ENCODE results near the gene ZNF891.

Gene ZNF891

GRCh38 chr12:133081159-133081780, 48.8 kb downstream of the ZNF891 start:
- no CpG with 5 or more reads among the region's 17 CpGs for WGBS, 2 donors (ENCODE audit: extremely low coverage in 2 of 2, insufficient read length in 2 of 2, insufficient replicate concordance in 1 of 2)
- Histone ChIP-seq H2BK15ac (ENCODE audit: low read length) (no peak overlapping the region), H3K9me3 (replicated peaks in 1 of 2; ENCODE audit: control insufficient read depth in 2 of 2, insufficient read depth in 1 of 2, low read depth in 1 of 2, low read length in 2 of 2) (peaks cover 36 to 74% of the 10 kb centered on the region in 2 donors)

GRCh38 chr12:133080368-133081158, 49.5 kb downstream of the ZNF891 start, which contains the start of gene ZNF140:
Gene ZNF140, plus strand, starts transcription at chr12:133080923. Its CDS starts 398 bp downstream, at chr12:133081321.
- Histone ChIP-seq H3K27ac (replicated peaks; ENCODE audit: low read length) (peak within 1 kb of the TSS; percentile 95), H3K4me2 (ENCODE audit: insufficient read depth, low read length, poor library complexity, severe bottlenecking) (peak within 1 kb of the TSS; percentile 53), H3K4me1 (ENCODE audit: control insufficient read depth in 2 of 2, insufficient read depth in 1 of 2, low read depth in 1 of 2, low read length in 2 of 2) (peaks cover 2 to 3% of the 10 kb centered on the region in 2 donors), H3K9me3 (replicated peaks in 1 of 2; ENCODE audit: control insufficient read depth in 2 of 2, insufficient read depth in 1 of 2, low read depth in 1 of 2, low read length in 2 of 2) (peaks cover 33 to 72% of the 10 kb centered on the region in 2 donors), H4K91ac (ENCODE audit: low read depth, low read length, poor library complexity) (no peak within 1 kb of the TSS), H2BK15ac (ENCODE audit: low read length) (no peak within 1 kb of the TSS), H2BK5ac (ENCODE audit: low read length) (peak within 1 kb of the TSS; percentile 56), H3K9ac (ENCODE audit: low read depth, low read length, poor library complexity) (peak within 1 kb of the TSS; percentile 95), H3K23ac (ENCODE audit: low read depth, low read length, poor library complexity) (peak within 1 kb of the TSS; percentile 70), H3K14ac (ENCODE audit: low read length) (peak within 1 kb of the TSS; percentile 47), H3K18ac (ENCODE audit: low read length) (peak within 1 kb of the TSS; percentile 93), H3K79me1 (ENCODE audit: low read depth, low read length) (no peaks in the 10 kb centered on the region), H2BK120ac (ENCODE audit: low read depth, low read length) (no peak within 1 kb of the TSS), H3K36me3 (replicated peaks in 1 of 2; ENCODE audit: control insufficient read depth in 2 of 2, insufficient read depth in 2 of 2, low read length in 2 of 2) (peaks cover 16 to 43% of the 10 kb centered on the region in 2 donors), H3K4ac (ENCODE audit: low read length) (no peak within 1 kb of the TSS), H2AFZ (ENCODE audit: low read length) (peak within 1 kb of the TSS; percentile 89), H2BK12ac (ENCODE audit: low read length) (no peak within 1 kb of the TSS), H2AK5ac (ENCODE audit: low read depth, low read length) (no peak within 1 kb of the TSS), H4K8ac (ENCODE audit: low read depth, low read length) (no peak within 1 kb of the TSS), H3K4me3 (ENCODE audit: low read length in 2 of 2) (peak within 1 kb of the TSS; percentile 85 to 92), H3K27me3 (ENCODE audit: control insufficient read depth in 3 of 3, insufficient read depth in 3 of 3, low read depth in 1 of 3, low read length in 3 of 3) (no peaks in the 10 kb centered on the region)
- DNase-seq (ENCODE audit: low spot score), result peak; percentile 99
- WGBS, 2 donors (ENCODE audit: extremely low coverage in 2 of 2, insufficient read length in 2 of 2, insufficient replicate concordance in 1 of 2), result no CpG with 5 or more reads among the region's 69 CpGs

More at GRCh38 chr12:133081159-133081780, 48.8 kb downstream of the ZNF891 start:
- Histone ChIP-seq H2BK120ac (ENCODE audit: low read depth, low read length) (no peak overlapping the region), H3K4me2 (ENCODE audit: insufficient read depth, low read length, poor library complexity, severe bottlenecking) (peak overlapping the region; percentile 53), H3K27me3 (ENCODE audit: control insufficient read depth in 3 of 3, insufficient read depth in 3 of 3, low read depth in 1 of 3, low read length in 3 of 3) (no peaks in the 10 kb centered on the region), H3K23ac (ENCODE audit: low read depth, low read length, poor library complexity) (peak overlapping the region; percentile 70), H2AK5ac (ENCODE audit: low read depth, low read length) (no peak overlapping the region), H2BK5ac (ENCODE audit: low read length) (no peak overlapping the region), H3K4ac (ENCODE audit: low read length) (no peak overlapping the region), H3K36me3 (replicated peaks in 1 of 2; ENCODE audit: control insufficient read depth in 2 of 2, insufficient read depth in 2 of 2, low read length in 2 of 2) (peaks cover 22 to 50% of the 10 kb centered on the region in 2 donors), H3K4me1 (ENCODE audit: control insufficient read depth in 2 of 2, insufficient read depth in 1 of 2, low read depth in 1 of 2, low read length in 2 of 2) (peaks cover 2 to 3% of the 10 kb centered on the region in 2 donors), H3K79me1 (ENCODE audit: low read depth, low read length) (no peaks in the 10 kb centered on the region), H3K27ac (replicated peaks; ENCODE audit: low read length) (peak overlapping the region; percentile 83), H3K18ac (ENCODE audit: low read length) (peak overlapping the region; percentile 93), H3K9ac (ENCODE audit: low read depth, low read length, poor library complexity) (peak overlapping the region; percentile 95), H3K14ac (ENCODE audit: low read length) (peak overlapping the region; percentile 47), H4K8ac (ENCODE audit: low read depth, low read length) (no peak overlapping the region), H4K91ac (ENCODE audit: low read depth, low read length, poor library complexity) (no peak overlapping the region), H3K4me3 (ENCODE audit: low read length in 2 of 2) (peak overlapping the region; percentile 85 to 92), H2AFZ (ENCODE audit: low read length) (peak overlapping the region; percentile 89), H2BK12ac (ENCODE audit: low read length) (no peak overlapping the region)
- DNase-seq (ENCODE audit: low spot score), result no peak

GRCh38 chr12:133080026-133080367, 50.1 kb downstream of the ZNF891 start:
- Histone ChIP-seq H3K23ac (ENCODE audit: low read depth, low read length, poor library complexity) (peak overlapping the region; percentile 37), H3K9me3 (replicated peaks in 1 of 2; ENCODE audit: control insufficient read depth in 2 of 2, insufficient read depth in 1 of 2, low read depth in 1 of 2, low read length in 2 of 2) (peaks cover 32 to 66% of the 10 kb centered on the region in 2 donors), H3K18ac (ENCODE audit: low read length) (peak overlapping the region; percentile 92), H3K4me2 (ENCODE audit: insufficient read depth, low read length, poor library complexity, severe bottlenecking) (peak overlapping the region; percentile 50), H2AK5ac (ENCODE audit: low read depth, low read length) (no peak overlapping the region), H3K4me3 (ENCODE audit: low read length in 2 of 2) (peak overlapping the region; percentile 80 to 85), H2BK5ac (ENCODE audit: low read length) (peak overlapping the region; percentile 56), H3K4me1 (ENCODE audit: control insufficient read depth in 2 of 2, insufficient read depth in 1 of 2, low read depth in 1 of 2, low read length in 2 of 2) (peaks cover 2 to 3% of the 10 kb centered on the region in 2 donors), H2AFZ (ENCODE audit: low read length) (peak overlapping the region; percentile 89), H3K36me3 (replicated peaks in 1 of 2; ENCODE audit: control insufficient read depth in 2 of 2, insufficient read depth in 2 of 2, low read length in 2 of 2) (peaks cover 14 to 37% of the 10 kb centered on the region in 2 donors), H3K27me3 (ENCODE audit: control insufficient read depth in 3 of 3, insufficient read depth in 3 of 3, low read depth in 1 of 3, low read length in 3 of 3) (no peaks in the 10 kb centered on the region), H2BK15ac (ENCODE audit: low read length) (no peak overlapping the region), H3K79me1 (ENCODE audit: low read depth, low read length) (no peaks in the 10 kb centered on the region), H3K9ac (ENCODE audit: low read depth, low read length, poor library complexity) (peak overlapping the region; percentile 56), H3K14ac (ENCODE audit: low read length) (no peak overlapping the region), H2BK120ac (ENCODE audit: low read depth, low read length) (no peak overlapping the region), H4K8ac (ENCODE audit: low read depth, low read length) (no peak overlapping the region), H3K4ac (ENCODE audit: low read length) (no peak overlapping the region), H3K27ac (replicated peaks; ENCODE audit: low read length) (peak overlapping the region; percentile 95), H2BK12ac (ENCODE audit: low read length) (no peak overlapping the region), H4K91ac (ENCODE audit: low read depth, low read length, poor library complexity) (no peak overlapping the region)
- no CpG with 5 or more reads among the region's 22 CpGs for WGBS, 2 donors (ENCODE audit: extremely low coverage in 2 of 2, insufficient read length in 2 of 2, insufficient replicate concordance in 1 of 2)
- no peak for DNase-seq (ENCODE audit: low spot score)

- H2BK15ac ChIP-seq (ENCODE audit: low read length), result no peak overlapping the region
- peaks cover 10 to 47% of the 10 kb centered on the region in 2 donors for H3K9me3 ChIP-seq (replicated peaks in 1 of 2; ENCODE audit: control insufficient read depth in 2 of 2, insufficient read depth in 1 of 2, low read depth in 1 of 2, low read length in 2 of 2)
- H2AFZ ChIP-seq (ENCODE audit: low read length), result no peak overlapping the region
- H3K4me3 ChIP-seq (ENCODE audit: low read length in 2 of 2), result no peak overlapping the region
- H3K9ac ChIP-seq (ENCODE audit: low read depth, low read length, poor library complexity), result no peak overlapping the region
- H4K91ac ChIP-seq (ENCODE audit: low read depth, low read length, poor library complexity), result no peak overlapping the region
- WGBS, 2 donors (ENCODE audit: extremely low coverage in 2 of 2, insufficient read length in 2 of 2, insufficient replicate concordance in 1 of 2), result no CpG with 5 or more reads among the region's 2 CpGs
- no peak overlapping the region for H2BK12ac ChIP-seq (ENCODE audit: low read length)
- H3K4me2 ChIP-seq (ENCODE audit: insufficient read depth, low read length, poor library complexity, severe bottlenecking), result no peak overlapping the region
- H2BK5ac ChIP-seq (ENCODE audit: low read length), result no peak overlapping the region
- no peaks in the 10 kb centered on the region for H3K36me3 ChIP-seq (replicated peaks in 1 of 2; ENCODE audit: control insufficient read depth in 2 of 2, insufficient read depth in 2 of 2, low read length in 2 of 2)
- DNase-seq (ENCODE audit: low spot score), result no peak
- H3K4me1 ChIP-seq (ENCODE audit: control insufficient read depth in 2 of 2, insufficient read depth in 1 of 2, low read depth in 1 of 2, low read length in 2 of 2), result no peaks in the 10 kb centered on the region
- H3K14ac ChIP-seq (ENCODE audit: low read length), result no peak overlapping the region
- no peak overlapping the region for H3K4ac ChIP-seq (ENCODE audit: low read length)
- no peak overlapping the region for H3K27ac ChIP-seq (replicated peaks; ENCODE audit: low read length)
- no peak overlapping the region for H2AK5ac ChIP-seq (ENCODE audit: low read depth, low read length)
- H3K27me3 ChIP-seq (ENCODE audit: control insufficient read depth in 3 of 3, insufficient read depth in 3 of 3, low read depth in 1 of 3, low read length in 3 of 3), result no peaks in the 10 kb centered on the region
- H3K18ac ChIP-seq (ENCODE audit: low read length), result no peak overlapping the region
- H2BK120ac ChIP-seq (ENCODE audit: low read depth, low read length), result no peak overlapping the region
- no peak overlapping the region for H3K23ac ChIP-seq (ENCODE audit: low read depth, low read length, poor library complexity)
- no peak overlapping the region for H4K8ac ChIP-seq (ENCODE audit: low read depth, low read length)
- no peaks in the 10 kb centered on the region for H3K79me1 ChIP-seq (ENCODE audit: low read depth, low read length)
Measured at GRCh38 chr12:133073836-133074235, 56.2 kb downstream of the ZNF891 start.

Data from neuronal stem cell (in vitro differentiated cells).